GM18867 (cell line): ENCODE data around the gene SLFN12.
"Not testable (repeated sequence)": the region's sequence is repeated elsewhere in the genome, so short reads cannot be mapped to it uniquely, and the experiment has no call there.

Experiments used
- ATAC-seq: cut with Tn5 transposase; IDR thresholded peaks from one replicate; pipeline ENCODE4 v1.9.1; 2021; ENCODE audit warnings: mild to moderate bottlenecking, moderate library complexity; ENCODE audit not compliant: unreplicated experiment

The SLFN12 gene

GRCh38 chr17:35414707-35415106, 17.6 kb downstream of the SLFN12 start:
- not testable (repeated sequence) for ATAC-seq

GRCh38 chr17:35414247-35414646, 18.1 kb downstream of the SLFN12 start:
- ATAC-seq = no peak

GRCh38 chr17:35407531-35407930, 24.8 kb downstream of the SLFN12 start:
- no peak for ATAC-seq

- no peak for ATAC-seq
Measured at GRCh38 chr17:35406568-35406967, 25.7 kb downstream of the SLFN12 start.

- no peak for ATAC-seq
Measured at GRCh38 chr17:35404360-35404759, 27.9 kb downstream of the SLFN12 start.

- not testable (repeated sequence) for ATAC-seq
Measured at GRCh38 chr17:35393783-35394182, 38.5 kb downstream of the SLFN12 start.

- no peak for ATAC-seq
Measured at GRCh38 chr17:35390663-35391062, 41.6 kb downstream of the SLFN12 start.

GRCh38 chr17:35390156-35390555, 42.1 kb downstream of the SLFN12 start:
- no peak for ATAC-seq

GRCh38 chr17:35387496-35387895, 44.8 kb downstream of the SLFN12 start:
- no peak for ATAC-seq

- ATAC-seq = no peak
Measured at GRCh38 chr17:35377706-35378105, 54.6 kb downstream of the SLFN12 start.

- ATAC-seq = no peak
Measured at GRCh38 chr17:35377068-35377467, 55.2 kb downstream of the SLFN12 start.

- ATAC-seq = no peak
Measured at GRCh38 chr17:35376245-35376644, 56.1 kb downstream of the SLFN12 start.

GRCh38 chr17:35374766-35375344, 57.4 kb downstream of the SLFN12 start:
- no peak for ATAC-seq

GRCh38 chr17:35373984-35374765, 58.1 kb downstream of the SLFN12 start:
- ATAC-seq = peak; percentile 37

GRCh38 chr17:35373534-35373983, 58.7 kb downstream of the SLFN12 start, which contains the start of gene SLFN11:
SLFN11 (minus strand) TSS chr17:35373621; CDS start chr17:35363807, 9,814 bp downstream.
- ATAC-seq = peak; percentile 52

GRCh38 chr17:35372846-35373533, 59.3 kb downstream of the SLFN12 start:
- peak; percentile 28 for ATAC-seq

GRCh38 chr17:35371934-35372333, 60.4 kb downstream of the SLFN12 start:
- ATAC-seq = no peak

- peak; percentile 94 for ATAC-seq
Measured at GRCh38 chr17:35368081-35368830, 64.0 kb downstream of the SLFN12 start.

- ATAC-seq = no peak
Measured at GRCh38 chr17:35361027-35361426, 71.3 kb downstream of the SLFN12 start.
